Measurements from ENCODE around the gene IQCH.

GRCh38 chr15:67458331-67459029 lies 203.9 kb downstream of the IQCH start:
- TF ChIP-seq CTCF (conservative IDR thresholded peaks at IDR 0.05) (no peak), ZFX (IDR thresholded peaks at IDR 0.05) (no peak)
